Breast epithelium (tissue), 3 donors: Measurements from ENCODE around the gene PROSER3.

Source experiments
- CTCF ChIP-seq, 3 donors: fragments of 450-650 bp; IDR thresholded peaks; one replicate each; pipeline ENCODE4 v1.5.1; 2016 to 2017; ENCODE audit warnings: antibody characterized with exemption in 3 of 3, mild to moderate bottlenecking in 3 of 3, moderate library complexity in 3 of 3
- POLR2A ChIP-seq: fragments of 450-650 bp; IDR thresholded peaks from one replicate; pipeline ENCODE4 v1.6.1; 2016; ENCODE audit warnings: antibody characterized with exemption, mild to moderate bottlenecking, moderate library complexity

- TF ChIP-seq POLR2A: no peak
- no peak for TF ChIP-seq CTCF (IDR thresholded peaks at IDR 0.05)
These were observed 43.2 kb upstream of the PROSER3 start for GRCh38 chr19:35714601-35715354.
